ENCODE data around the gene ALAS1.

The ALAS1 gene

DNA sequence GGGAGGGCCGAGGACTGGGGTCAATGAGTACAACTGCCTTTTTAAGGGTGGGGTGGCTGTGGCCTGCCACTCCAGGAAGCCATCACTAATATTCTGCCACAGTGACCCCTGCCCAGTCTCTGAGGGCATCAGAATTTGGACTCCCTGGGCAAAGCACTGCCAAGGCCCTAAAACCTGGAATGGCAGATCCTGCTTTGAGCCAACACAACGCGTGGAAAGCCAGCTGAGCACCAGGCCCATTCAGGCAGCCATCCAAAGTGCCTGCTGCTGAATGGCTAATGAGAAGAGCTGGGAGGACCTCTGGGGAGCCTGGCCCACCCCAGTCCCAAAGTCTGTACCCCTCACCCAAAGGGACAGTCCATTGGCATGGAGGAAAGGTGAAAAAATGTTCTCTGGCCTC, 36.0 kb downstream of the ALAS1 start:
- DNase-seq (ENCODE audit: low read depth, low spot score): no peak

- no peak for DNase-seq (ENCODE audit: low read depth, low spot score)
These were observed 36.8 kb downstream of the ALAS1 start for GRCh38 chr3:52234516-52235447.

DNA sequence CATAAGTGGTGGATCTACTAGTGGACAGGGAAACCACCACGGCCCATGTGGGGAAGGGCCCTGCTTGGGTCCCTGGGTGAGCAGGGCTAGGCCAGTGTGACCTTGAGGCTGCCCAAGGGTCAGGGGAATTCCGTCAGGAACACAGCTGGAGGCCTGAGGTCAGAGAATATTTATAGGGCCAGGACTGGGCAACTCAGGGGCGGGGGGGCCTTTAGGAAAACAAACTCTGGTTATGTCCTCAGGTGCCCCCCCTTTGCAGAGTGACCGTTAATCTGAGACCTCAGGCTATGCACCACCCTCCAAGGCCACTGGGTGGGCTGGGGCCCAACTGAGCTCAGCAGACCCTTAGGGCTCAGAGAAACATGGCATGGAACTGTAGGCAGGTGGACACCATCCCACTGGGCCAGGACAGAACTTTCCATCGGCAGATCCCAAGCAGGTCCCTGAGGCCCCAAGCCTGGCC, 38.5 kb downstream of the ALAS1 start:
- no peak for DNase-seq (ENCODE audit: low read depth, low spot score)

DNA sequence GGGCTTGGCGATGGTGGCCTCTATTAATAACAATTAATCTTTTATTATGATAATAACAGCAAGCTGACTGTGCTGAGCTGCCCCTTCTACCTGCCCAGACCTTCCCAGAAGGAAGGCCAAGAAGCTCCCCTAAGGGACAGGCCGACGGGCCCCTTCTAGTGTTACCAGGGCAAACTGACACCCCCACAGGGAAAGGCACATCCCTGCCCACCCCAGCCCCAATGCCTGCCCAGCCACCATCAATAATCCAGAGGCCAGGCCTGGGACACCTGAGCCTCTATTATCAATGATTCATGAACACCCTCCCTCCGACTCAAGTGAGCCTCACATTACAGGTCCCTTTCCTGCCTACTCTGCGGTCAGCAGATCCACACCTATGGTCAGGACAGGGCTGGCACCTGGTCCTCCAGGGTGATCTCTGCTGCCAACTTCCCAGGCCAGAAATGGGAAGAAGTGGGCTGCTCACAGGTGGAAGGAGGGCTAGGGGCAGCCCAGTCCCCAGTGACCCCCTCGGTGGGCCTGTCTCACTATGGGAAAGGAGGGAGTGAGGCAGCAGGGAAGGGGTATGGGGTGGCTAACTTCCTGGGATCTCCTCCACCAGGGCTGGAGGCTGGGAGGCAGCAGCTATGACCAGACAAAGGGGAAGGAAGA, 39.2 kb downstream of the ALAS1 start:
- DNase-seq (ENCODE audit: low read depth, low spot score): no peak

DNA sequence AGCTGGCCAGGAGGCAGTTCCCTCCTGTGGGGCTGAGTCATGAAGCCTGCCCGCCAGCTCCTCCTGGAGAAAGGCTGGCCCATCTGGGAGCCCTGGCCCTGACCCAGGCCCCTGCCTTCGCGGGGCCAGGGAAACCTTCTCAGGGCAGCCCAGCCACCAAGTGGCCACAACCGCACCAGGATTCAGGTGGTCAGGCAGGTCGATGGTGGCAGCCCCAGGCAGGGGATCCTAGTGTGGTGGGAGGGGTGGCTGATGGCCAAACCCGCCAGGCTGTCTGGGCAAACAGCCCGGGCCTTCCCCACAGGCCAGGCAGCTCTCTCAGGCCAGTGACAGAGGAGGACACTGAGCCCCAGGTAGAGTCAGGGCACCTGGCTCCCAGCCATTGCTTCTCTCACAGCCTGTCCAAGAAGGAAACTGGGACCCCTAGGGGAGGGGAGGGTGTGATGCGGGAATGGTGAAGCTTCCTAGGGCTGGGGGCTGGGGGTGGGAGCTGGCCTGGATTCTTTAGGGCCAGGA, 39.8 kb downstream of the ALAS1 start:
- peak; percentile 57 for DNase-seq (ENCODE audit: low read depth, low spot score)

GRCh38 chr3:52238193-52238760, 40.3 kb downstream of the ALAS1 start:
- DNase-seq (ENCODE audit: low read depth, low spot score): no peak

DNA sequence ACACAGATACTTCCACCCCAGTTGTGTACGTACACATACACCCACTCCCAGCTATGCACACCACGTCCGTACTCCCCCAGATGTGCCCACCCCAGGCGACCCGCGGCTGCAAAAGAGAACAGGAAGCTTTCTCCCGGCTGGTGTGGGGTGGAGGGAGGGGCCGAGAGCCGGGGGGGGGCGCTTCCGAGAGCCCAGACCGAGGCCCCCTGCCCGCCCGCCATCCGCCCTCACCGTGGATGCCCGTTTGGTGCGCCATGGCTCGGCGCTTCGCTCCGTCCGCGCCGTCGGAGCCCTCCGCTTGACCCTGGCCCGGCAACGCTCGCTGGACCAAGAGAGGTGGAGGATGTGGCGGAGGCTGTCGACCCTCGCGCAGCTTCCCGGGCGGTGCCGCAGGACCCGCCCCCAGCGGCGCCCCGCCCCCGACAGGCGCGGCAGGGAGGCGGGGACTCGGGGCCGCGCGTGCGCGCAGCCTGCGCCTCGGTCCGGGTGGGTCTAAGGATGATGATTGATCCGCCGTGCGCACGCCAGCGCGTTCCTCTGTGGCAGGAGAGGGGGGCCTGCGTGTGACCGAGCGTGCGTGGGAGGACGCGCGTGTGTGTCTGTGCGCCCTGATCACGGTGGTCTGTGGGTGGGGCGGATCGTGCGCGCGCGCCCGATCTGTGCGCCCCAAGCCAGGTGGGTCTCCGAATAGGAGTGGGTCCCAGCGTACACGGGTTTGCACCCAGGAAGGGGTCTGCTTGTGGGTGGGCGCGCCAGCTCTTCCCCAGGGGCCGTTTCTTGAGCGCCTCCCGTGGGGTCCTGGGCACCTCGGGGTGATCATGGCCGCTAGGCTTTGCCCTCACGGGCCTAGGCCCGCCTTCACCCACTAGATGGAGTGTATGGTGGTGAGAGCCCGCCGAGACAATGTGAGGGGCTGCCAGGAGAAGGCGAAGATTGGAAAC, 41.1 kb downstream of the ALAS1 start, which contains the start of gene TWF2:
Gene TWF2 (minus strand): TSS at position 398 of the 941 bp plus-strand sequence. CDS start 142 bp downstream, at position 256.
- DNase-seq (ENCODE audit: low read depth, low spot score): no peak

DNA sequence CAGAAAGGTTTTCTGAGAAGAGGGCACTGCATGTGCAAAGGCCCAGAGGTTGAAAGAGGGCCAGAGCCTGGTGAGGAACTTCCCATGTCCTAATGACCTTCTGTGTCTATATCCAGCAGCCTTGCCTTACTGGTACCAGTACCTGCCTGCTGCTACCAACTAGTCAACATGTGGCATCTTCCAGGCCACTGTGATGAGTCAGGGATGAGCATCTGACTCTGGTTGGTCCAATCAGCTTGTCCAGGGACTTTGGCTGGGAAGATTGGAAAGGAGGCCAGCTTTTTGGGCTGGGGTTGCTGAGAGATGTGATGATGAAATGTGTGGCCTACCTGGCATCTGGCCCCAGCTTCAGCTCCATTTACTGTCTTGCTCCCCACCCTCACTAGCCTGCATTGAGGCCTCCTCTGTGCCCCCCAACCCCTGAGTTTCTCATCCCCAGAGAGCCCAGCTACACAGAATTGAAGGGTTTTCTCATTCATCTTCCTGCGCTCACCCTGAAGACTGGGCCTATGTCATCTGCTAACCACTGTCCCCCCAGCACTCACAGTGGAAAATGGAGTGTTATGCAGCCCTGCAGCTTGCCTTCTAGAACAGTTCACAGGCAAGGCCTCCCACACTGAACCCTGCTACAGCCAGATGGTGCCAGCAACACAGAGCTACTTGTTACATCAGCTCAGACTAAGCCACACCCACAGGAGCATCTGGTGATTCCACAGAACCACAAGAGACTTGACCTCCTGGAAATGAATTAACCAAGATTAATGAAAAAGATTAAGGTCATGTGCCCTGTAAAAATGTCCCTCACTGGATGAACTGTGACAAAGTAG, 42.3 kb downstream of the ALAS1 start:
- no peak for DNase-seq (ENCODE audit: low read depth, low spot score)

- DNase-seq (ENCODE audit: low read depth, low spot score): no peak
These were observed 43.0 kb downstream of the ALAS1 start for GRCh38 chr3:52240886-52241370.

- no peak for DNase-seq (ENCODE audit: low read depth, low spot score)
These were observed 44.1 kb downstream of the ALAS1 start for GRCh38 chr3:52242039-52242438.

GRCh38 chr3:52243791-52244628, 46.0 kb downstream of the ALAS1 start:
- no peak for DNase-seq (ENCODE audit: low read depth, low spot score)

- no peak for DNase-seq (ENCODE audit: low read depth, low spot score)
These were observed 47.6 kb downstream of the ALAS1 start, which contains the start of gene PPM1M for GRCh38 chr3:52245322-52246263. Gene PPM1M (plus strand): TSS chr3:52245759. CDS start chr3:52245825, 66 bp downstream.

GRCh38 chr3:52246264-52246620, 48.3 kb downstream of the ALAS1 start:
- DNase-seq (ENCODE audit: low read depth, low spot score): no peak

DNA sequence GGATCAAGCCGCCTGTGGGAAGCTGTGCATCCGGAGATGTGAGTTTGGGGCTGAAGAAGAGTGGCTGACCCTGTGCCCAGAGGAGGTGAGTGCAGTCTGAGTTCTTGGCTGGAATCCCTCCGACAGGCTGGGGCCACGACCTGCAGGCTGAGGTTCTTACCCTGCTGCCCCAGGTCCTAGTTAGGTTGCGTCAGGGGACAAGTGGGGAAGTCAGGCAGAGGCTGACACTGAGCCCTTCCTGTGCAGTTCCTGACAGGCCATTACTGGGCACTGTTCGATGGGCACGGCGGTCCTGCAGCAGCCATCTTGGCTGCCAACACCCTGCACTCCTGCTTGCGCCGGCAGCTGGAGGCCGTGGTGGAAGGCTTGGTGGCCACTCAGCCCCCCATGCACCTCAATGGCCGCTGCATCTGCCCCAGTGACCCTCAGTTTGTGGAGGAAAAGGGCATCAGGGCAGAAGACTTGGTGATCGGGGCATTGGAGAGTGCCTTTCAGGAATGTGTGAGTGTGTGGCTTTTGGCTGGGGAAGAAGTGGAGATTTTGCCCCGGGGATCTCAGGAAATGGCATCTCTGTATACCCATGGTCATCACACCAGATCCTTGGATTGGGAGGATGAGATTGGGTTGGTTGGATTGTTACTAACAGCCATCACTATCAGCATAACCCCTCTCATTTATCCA, 48.9 kb downstream of the ALAS1 start:
- DNase-seq (ENCODE audit: low read depth, low spot score): no peak

GRCh38 chr3:52247409-52248164, 49.6 kb downstream of the ALAS1 start:
- no peak for DNase-seq (ENCODE audit: low read depth, low spot score)

GRCh38 chr3:52248165-52248541, 50.2 kb downstream of the ALAS1 start:
- no peak for DNase-seq (ENCODE audit: low read depth, low spot score)
